ENCODE results near the gene ABCE1.
A peak's percentile ranks its signal among the peaks of the same experiment; 100 is the strongest.

ABCE1 gene

DNA sequence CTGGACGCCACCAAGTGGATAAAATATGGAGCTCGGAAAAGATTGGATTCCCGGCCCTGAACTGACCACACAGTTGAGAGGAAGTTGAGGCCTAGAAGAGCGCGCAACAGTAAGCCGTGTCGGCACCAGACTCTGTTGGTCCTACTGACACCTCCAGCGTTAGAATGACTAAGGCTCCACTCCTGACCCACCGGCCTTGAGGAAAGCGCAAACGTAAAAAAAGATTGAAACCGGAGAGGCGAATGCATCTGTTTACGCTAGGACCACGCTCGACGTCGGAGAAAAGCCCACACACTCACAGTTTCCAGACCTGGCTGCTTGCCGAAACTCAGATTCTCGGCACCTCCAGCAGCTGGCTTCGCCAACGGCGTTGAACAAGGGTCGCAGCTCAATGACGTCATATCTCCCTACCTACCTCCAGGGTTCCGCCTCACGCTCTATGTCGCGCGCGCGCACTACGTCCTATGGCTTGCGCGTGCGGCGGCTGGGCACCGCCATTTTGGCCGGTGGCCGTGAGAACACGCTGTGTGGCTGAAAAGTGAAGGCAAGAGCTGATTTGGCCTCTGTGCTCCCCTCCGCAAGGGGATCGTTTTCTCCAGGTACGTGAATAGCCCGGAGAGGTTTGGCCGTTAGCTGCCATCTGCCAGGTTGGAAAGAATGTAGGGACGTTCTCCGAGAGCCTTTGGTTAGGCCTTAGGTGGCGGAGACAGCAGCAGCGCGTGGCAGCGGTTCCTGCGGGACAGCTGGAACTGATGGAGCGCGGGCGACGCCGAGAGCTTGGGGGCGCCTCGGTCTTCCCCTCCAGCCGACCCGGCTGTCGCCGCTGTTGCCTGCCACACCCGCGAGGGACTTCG, at the start of gene ABCE1, which contains the start of gene ANAPC10:
ABCE1 (plus strand) TSS at position 491 of the 854 bp plus-strand sequence. CDS start 6,102 bp downstream, outside the sequence.
ANAPC10 (minus strand) TSS at position 376 of the 854 bp plus-strand sequence. CDS start 2,097 bp downstream, outside the sequence.
- DNase-seq, result peak; percentile 95

DNA sequence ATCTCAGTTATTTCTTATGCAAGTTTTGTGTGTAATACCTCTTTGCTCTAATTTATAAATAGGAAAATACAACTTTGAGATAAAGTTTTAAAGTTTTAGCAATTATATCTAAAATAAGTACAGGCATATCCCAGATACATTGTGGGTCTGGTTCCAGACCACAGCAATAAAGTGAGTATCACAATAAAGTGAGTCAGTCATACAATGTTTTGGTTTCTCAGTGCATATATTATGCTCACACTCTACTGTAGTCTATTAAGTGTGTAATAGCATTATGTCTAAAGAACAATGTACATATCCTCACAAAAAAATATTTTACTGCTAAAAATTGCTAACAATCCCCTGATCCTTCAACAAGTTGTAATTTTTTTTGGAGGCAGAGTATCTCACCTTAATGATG, 49.3 kb upstream of the ABCE1 start:
- no peak for DNase-seq

DNA sequence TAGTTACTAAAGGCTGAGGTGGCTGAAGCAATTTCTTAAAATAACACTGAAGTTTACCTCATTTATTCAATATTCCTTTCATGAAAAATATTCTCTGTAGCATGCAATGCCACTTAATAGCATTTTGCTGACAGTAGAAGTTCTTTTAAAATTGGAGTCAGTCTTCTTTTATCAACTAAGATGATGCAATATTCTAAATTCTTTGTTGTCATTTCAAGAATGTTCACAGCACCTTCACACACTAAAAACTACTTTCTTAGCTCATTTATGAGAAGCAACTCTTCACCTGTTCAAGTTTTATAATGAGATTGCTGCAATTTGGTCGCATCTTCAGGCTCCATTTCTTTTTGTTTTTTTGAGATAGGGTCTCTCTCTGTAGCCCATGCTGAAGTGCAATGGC, 48.9 kb upstream of the ABCE1 start:
- DNase-seq, result no peak

DNA sequence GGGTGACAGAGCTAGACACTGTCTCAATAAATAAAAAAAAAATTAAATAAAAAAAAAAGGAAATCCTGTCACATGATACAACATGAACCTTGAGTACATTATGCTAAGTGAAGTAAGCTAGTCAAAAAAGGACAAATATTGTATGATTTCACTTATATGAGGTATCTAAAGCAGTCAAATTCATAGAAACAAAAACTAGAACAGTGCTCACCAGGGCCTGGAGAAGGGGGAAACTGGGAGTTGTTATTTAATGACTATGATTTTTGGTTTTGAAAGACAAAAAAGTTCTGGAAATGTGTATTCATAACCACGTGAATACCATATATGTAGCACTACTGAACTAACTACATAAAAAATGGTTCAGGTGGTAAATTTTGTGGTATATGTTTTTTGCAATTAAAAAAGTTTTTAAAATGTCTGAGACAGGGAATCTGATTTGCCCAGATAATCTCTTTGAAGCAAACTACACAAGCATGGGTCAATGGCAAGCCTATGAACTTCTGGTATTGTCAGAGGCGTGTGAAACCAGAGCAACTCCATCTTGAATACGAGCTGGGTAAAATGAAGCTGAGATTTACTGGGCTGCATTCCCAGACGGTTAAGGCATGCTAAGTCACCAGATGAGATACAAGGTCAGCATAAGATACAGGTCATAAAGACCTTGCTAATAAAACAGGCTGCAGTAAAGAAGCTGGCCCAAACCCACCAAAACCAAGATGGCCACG, 42.4 kb upstream of the ABCE1 start:
- no peak for DNase-seq

DNA sequence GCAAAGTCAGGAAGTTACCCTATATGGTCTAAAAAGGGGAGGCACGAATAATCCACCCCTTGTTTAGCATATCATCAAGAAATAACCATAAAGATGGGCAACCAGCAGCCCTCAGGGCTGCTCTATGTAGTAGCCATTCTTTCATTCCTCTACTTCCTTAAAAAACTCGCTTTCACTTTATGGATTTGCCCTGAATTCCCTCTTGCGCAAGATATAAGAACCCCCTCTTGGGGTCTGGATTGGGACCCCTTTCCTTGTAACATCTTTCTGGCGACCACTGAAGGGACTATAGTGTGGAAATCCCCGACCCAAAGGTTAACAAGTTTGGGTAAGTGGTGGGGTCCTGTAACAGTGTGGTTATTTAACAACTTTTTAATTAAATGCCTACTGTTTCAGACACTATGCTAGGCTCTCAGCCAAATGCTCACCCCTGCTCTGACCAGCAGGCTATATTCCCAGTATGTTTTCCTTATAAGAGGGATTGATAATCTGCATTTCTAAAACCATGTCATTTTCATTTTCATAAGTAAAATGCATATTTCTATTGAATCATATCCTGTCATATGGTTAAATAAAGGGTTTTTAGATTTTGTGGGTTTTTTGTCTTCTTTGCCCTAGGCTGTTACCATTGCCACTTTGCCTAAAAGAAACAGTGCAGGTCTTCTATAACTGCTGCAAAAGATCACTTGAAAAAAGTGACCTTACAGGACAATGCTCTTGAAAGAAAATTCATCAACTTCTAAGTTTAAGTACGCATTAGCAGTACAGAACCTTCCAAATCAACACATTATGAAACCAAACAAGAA, 41.6 kb upstream of the ABCE1 start:
- DNase-seq, result no peak

DNA sequence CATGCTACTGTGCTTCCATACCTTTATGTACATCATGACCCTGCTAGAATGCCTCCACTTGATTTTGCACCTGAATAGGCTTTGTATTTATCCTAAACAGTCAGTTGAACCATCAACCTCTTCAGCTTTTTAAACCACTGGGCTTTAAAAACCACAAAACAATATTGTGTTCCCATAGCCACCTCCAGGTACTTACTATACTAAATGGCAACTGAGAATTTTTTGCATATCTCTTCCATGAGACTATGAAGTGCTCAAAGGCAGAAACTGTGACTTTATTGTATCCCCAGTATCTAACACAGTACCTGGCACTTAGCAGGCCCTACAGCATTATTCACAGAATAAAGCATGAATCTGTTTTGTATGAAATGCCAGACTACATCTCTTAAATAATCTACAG, 39.9 kb upstream of the ABCE1 start:
- no peak for DNase-seq

DNA sequence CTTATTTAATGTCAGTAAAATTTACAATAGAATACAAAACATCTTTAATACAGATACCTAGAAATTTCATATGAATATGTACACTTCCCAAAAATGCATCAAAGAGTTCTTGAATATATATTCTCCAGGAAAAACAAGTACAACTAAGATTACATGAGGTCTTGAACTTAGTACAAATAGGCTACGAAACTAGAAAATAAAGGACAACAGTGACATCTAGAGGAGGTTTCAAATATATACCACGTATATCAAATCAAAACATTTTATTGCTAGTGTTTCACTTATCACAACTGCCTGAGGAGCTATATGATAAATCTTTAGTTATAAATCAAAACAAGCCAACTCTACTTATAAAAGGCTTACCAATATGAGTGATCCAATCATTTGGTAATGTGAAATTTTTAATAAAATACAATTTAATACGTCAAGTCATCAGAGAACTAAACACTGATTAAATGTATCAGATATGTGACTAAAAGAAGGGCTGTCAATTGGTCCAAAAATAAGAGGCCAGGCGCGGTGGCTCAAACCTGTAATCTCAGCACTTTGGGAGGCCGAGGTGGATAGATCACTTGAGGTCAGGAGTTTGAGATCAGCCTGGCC, 36.7 kb upstream of the ABCE1 start:
- no peak for DNase-seq

DNA sequence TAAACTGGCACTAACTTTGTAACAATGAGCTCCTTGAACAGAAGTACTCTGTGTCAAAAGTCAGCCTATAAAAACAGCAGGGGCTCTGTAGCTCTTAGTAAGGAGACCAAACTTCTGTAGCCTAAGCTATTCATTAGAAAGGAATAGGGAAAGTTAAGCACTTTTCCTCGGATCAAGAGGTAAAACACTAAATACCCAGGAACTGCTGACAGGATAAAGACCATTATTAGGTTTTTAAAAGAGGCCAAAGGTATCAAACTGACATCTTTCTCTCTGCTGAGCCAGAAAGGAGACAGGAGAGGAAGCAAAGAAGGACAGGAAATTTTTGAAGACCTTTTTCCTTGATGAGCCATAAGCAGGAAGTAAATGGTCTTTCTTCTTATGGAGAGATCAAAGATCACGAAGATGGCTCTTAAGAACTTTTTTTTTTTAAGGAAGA, 32.0 kb upstream of the ABCE1 start:
- DNase-seq, result no peak

DNA sequence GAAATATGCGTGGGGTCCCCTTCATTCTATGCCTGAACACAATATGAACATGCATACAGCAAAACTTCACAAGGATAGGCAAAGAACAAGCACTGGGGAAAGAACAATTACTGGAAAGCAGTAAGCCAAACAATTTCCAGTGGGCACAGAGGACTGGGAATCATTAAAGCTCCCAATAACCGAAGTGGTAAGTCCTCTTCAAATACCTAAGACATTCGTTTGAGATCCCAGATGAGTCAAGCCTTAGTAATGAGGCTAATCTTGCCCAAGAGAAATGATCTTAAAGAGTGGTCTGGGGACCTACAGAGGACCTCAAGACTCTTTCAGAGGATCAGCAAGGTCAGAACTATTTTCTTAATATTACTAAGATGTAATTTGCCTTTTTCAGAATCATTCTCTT, 28.8 kb upstream of the ABCE1 start:
- no peak for DNase-seq

DNA sequence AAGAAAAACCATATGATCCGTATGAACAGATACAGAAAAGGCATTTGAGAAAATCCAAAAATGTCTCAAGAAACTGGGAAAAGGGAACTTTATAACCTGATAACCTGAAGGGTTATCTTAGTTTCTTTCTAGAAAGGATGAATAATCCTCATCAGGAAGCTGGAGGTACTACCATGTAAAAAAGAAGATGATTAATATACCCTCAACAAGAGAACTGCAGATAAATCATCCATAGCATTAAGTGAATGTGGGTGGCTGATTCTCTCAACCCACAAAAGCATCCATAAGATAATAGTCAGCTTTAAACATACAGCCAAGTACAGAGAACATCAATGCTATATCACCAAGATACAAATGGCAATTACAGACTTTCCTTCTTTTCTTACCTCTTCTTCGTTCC, 26.6 kb upstream of the ABCE1 start:
- DNase-seq, result no peak

DNA sequence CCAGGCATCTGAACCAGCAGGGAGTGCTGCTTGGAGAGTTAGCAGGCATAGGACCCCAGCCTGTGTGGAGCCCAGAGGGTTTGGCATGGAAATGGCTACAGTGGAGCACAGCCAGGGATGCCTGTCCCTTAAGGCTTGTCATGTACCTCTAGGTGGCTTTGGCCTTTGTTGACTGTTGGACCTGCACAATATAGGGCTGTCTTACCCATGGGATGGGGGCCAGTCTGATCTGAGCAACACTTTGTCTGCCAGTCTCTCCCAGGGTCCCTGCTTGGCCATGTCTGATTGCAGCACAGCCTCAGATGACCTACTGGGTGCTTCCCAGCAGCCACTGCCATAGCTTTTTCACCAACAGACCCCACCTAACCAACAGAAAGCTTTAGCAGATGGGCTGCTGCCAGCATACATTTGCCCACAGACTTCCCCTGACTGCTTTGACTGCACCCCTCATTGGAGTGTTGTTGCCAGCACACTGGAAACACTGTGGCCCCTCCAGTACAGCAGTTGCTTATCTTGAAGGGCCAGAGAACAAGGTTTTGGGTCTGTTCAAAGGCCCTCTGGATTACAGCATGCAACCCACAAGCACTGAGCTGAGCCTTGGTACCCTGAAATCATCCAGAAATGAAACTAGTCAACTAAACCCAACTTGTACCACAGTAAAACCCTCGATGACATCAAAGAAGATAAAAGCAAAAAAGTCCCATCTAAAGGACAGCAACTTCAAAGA, 22.2 kb upstream of the ABCE1 start:
- no peak for DNase-seq

DNA sequence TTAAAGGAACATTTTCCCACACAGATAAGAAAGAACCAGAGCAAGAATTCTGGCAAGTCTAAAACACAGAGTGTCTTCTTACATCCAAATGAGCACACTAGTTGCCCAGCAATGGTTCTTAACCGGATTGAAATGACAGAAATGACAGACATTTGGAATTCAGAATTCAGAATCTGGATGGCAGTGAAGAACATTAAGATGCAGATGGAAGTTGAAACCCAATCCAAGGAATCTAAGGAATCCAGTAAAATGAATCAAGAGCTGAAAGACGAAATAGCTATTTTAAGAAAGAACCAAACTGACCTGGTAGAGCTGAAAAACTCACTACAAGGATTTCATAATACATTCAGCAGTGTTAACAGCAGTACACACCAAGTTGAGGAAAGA, 21.6 kb upstream of the ABCE1 start:
- DNase-seq, result no peak

DNA sequence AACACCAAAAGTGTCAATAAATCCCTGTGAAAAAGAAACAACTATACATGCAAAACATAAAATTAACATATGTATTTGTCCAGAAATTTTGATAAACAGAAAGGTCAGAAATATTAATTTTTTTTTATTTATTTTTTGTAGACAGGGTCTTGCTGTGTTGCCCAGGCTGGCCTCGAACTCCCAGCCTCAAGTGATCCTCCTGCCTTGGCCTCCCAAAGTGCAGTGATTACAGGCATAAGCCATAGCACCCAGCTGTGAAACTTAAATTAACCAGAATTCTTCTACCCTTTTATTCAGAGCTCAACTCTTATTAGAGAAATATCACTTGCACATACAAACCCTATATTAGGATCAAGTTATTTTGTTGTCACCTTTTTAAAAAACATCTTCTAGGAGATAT, 16.4 kb upstream of the ABCE1 start:
- no peak for DNase-seq

DNA sequence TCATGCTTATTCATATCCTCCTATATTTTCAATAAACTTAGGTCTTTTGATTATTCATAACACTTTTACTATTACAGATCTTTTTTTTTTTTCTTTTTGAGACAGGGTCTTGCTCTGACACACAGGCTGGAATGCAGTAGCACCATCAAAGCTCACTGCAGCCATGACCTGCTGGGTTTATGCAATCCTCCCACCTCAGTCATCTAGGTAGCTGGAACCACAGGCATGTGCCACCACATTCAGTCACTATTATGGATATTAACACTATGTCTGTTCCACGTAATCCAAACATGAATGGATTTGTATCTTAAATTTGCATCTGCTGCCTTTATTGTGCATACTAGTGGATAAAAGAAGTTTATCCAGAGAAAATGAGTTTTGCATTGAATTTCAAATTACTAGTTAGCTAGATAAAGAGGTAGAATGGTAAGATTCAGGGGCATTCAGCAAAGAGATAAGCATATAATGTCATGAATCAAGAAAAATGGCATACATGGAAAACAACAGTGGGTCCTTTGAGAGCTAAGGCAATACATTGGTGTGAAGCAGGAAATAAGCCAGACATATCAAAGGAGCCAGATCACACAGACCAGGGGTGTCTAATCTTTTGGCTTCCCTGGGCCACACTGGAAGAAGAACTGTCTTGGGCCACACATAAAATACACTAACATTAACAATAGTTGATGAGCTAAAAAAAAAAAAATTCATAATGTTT, 14.1 kb upstream of the ABCE1 start:
- no peak for DNase-seq

DNA sequence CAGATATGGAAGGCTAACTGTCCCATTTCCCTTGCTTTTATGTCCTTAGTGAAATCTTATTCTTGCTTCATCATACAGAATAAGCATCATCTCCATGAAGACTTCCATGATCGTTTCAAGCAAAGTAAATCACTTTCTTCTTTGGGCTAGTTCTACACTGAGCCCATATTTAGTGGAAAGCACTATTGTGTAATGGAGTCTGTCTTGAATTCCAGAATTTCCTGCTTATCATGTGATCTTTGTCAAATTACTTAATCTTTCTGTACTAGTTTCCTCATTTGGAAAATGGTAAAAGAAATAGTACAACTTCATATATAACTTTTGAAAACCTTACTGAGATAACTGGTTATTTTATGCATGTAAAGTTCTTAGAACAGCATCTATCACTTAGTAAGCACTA, 7.7 kb upstream of the ABCE1 start:
- no peak for DNase-seq

DNA sequence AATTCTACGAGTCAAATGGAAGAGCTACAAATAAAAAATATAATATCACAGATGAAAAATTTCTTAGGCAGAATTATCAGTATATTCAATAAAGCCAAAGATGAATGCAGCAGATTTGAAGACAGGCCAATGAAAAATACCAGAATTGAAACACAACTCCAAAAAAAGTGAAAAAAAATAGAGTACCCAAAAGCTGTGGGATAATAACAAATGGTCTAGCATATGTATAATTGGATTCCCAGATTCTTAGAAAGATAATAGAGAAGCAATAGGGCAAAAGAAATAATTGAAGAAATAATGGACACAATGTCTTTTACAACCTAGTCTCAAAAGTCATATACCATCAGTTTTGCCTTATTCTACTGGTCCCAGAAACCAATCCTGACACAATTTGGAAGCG, 4.5 kb upstream of the ABCE1 start:
- no peak for DNase-seq

DNA sequence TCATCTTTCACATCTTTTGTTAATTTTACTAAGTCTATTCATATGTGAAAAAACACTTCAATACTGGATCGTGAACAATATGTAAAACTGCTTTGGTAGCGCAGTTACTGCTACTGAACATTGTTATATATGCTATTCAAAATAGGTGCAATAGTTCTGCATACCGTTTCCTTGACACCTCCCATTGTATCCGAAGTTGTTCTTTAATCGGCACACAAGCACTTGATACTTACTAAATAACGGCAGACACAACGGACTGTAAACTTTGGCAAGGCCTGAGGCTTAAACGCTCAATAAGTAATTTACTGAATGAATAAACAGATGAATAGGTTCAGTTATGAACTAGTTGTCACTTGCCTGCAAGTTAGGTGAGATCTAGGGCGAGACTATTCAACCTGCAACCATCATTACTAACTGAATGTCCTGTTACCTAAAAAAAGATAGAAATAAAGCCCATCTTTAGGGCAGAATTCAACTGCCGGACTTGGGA, 735 bp upstream of the ABCE1 start:
- no peak for DNase-seq

DNA sequence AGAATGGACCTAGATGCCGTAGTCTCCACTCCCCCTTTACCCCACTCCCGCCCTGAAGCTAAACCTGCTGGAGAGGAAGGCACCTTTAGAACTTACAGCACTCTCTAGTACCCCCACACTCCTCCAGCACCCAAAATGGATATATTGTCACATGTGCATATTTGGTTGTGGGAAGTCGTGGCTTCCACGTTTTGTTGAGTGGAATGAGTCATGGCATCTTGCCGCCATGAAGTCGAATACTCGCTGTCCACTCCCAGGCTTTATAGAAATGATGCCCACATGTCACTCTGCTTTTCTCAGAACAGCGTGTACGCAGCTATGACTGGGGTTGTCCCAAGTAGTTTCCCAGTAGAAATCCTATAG, 545 bp downstream of the ABCE1 start:
- peak; percentile 44 for DNase-seq

DNA sequence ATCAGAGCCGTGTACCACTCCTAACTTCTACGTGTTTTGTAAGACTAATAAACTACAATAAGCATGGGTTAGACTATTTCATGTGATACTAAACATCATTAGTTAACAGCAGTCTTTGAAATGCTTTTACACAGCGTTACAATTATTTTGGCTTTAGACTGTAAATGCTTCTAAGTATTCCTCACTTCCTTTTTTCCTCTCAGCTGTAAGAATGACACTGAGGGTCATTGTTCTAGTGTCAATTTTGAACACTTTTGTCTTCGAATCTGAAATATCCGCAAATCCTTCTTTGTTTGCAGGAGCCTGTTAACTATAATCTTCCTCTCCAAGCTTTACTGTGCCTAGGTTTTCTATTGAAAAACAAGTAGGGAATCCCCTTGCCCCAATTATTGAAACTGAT, 1.5 kb downstream of the ABCE1 start:
- no peak for DNase-seq

DNA sequence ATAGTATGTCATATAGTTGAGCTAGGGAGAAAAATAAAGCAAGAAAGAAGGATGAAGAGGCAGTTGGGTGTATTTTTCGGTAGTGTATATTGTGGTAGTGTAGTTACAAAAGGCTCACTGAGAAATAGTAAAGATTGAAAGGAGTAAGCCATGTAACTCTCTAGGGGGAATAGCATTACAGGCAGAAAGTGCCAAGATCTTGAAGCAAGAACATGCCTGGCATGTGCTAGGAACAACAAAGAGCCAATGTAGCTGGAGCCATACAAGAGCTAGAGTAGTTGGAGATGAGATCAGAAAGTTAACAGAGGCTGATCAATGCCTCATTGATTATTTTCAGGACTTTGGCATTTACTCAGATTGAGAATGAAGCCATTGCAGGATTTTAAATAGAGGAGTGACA, 3.0 kb downstream of the ABCE1 start:
- DNase-seq, result no peak

DNA sequence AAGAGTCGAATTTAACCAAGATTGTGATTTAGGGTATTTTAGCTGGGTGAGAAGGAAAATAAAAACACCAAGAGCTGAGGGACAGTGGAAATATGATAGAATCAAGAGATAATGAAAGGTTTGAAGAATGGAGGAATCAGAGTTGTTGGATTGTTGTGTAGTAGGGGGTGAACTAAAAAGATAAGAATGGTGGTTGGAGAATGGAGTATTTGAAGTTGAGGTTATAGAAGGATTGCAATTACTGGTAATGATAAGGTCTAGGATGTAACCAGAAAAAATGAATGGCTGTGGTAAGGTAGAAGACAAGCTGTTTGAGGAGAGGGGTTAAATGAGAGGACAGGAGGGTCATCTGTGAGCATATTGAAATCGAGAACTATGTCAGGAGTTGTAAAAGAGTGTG, 4.5 kb downstream of the ABCE1 start:
- no peak for DNase-seq

All from stimulated activated naive CD4-positive, alpha-beta T cell treated with Interleukin-2 at 50 U/mL for 16 hours (primary cell).